Activated gamma-delta T cell treated with Interleukin-2 at 50 U/mL for 16 hours (primary cell): ENCODE results near the gene COL8A1.

Experiments
- DNase-seq: peaks from one replicate; pipeline ENCODE4 v3.0.0-alpha.2; 2020

COL8A1 gene

GRCh38 chr3:99765042-99765942 is 126.9 kb downstream of the COL8A1 start:
- no peak for DNase-seq

DNA sequence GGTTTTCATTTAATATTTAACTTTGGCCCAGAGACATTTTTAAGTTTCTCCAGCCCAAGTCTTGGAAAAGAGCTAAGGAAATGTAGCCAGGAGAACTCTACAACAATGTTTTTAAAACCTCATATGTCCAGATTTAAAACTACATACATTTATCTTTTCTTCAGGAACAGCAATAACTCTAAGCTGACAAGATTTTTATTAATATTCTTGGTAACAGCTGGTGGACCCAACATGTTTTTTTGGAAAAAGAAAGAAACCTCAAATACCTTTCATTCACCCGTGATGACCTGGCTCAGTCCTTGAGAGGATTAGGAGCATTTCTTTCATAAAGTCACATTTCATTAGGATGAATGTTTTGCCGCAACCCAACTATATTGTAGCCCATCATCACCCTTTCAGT is 128.9 kb downstream of the COL8A1 start:
- DNase-seq, result no peak

DNA sequence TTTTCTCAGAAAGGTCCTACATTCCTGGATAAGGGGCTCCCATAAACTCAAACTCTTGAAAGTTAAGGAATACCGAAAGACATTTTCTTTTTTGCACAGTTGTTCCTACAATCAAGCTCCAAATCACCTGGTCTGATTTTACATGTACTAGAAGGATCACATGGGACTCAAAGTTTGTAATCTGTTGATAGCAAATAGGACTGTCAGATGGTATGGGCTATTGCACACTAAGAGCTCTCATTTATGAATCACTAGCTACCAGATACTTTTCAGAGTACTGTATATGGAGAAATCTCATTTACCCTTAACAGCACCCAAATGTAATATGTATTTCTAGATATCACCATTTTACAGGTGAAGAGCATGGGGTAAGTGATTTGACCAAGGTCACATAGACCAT is 129.7 kb downstream of the COL8A1 start:
- no peak for DNase-seq

GRCh38 chr3:99768808-99769501 is 130.6 kb downstream of the COL8A1 start:
- DNase-seq, result no peak

- DNase-seq, result no peak
These were observed 133.8 kb downstream of the COL8A1 start for GRCh38 chr3:99772171-99772570.

DNA sequence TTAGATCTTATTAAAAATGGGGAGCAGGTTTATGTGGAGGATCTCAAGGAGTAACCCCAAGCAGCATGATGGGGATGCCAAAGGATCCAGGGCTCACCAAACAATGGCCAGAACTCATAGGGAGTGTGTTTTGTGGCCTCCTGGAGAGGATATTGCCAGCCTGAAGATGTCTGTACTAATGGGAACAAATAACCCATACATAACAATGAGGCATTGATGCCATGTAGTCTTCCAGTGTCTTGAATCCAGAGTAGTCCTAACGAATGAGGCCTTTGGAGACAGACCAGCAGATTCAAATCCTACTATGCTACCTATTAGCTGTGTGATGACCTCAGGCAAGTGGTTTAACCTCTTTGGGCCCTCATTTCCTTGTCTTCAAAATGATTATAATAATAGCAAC is 134.3 kb downstream of the COL8A1 start:
- DNase-seq, result no peak

- DNase-seq, result no peak
These were observed 136.1 kb downstream of the COL8A1 start for GRCh38 chr3:99774467-99774866.

- DNase-seq, result no peak
These were observed 138.3 kb downstream of the COL8A1 start for GRCh38 chr3:99776516-99777209.

- no peak for DNase-seq
These were observed 138.8 kb downstream of the COL8A1 start for GRCh38 chr3:99777210-99777549.

DNA sequence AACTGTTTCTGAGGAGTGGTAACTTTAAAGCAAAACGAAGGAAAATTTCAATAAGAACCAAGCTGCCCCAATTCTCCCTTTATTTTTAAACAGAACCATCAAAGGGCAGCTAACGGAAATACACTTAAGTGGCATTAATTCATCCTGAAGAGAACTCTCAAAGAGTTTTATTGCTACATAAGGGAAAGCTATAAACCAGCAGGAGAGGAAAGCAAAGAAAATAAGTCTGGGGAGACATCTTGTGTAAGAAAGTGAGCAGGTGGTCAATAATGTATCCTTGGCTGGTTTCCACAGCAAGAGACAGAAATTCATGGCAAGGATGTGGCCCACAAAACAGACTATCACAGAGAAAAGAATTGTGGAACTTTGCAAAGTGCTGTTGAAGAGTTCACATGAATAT is 139.3 kb downstream of the COL8A1 start:
- no peak for DNase-seq

- no peak for DNase-seq
These were observed 142.4 kb downstream of the COL8A1 start for GRCh38 chr3:99780749-99781148.

- no peak for DNase-seq
These were observed 143.4 kb downstream of the COL8A1 start for GRCh38 chr3:99781761-99782160.

- no peak for DNase-seq
These were observed 144.7 kb downstream of the COL8A1 start for GRCh38 chr3:99783011-99783573.

- DNase-seq, result no peak
These were observed 150.8 kb downstream of the COL8A1 start for GRCh38 chr3:99789011-99789721.

GRCh38 chr3:99794485-99794884 is 156.1 kb downstream of the COL8A1 start:
- DNase-seq, result no peak

- no peak for DNase-seq
These were observed 157.2 kb downstream of the COL8A1 start for GRCh38 chr3:99795573-99795972.

DNA sequence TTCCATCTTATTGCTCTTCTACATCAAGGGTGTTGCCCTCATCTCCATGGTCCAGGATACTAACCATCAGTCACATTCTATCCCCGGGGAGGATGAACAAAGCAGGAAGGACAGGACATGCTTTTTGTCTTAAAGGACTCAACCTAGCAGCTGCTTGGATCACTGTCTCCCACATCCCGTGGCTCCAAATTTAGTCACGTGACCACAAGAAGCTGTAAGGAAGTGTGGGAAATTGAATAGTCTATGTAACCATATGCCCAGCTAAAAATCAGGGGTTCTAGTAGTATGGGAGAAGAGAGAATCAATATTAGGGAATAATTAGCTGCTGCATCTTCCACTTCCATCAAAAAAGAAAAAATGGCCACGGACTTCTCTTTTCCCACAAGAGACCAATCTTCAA is 161.0 kb downstream of the COL8A1 start:
- no peak for DNase-seq

- DNase-seq, result no peak
These were observed 164.9 kb downstream of the COL8A1 start for GRCh38 chr3:99803297-99803696.

DNA sequence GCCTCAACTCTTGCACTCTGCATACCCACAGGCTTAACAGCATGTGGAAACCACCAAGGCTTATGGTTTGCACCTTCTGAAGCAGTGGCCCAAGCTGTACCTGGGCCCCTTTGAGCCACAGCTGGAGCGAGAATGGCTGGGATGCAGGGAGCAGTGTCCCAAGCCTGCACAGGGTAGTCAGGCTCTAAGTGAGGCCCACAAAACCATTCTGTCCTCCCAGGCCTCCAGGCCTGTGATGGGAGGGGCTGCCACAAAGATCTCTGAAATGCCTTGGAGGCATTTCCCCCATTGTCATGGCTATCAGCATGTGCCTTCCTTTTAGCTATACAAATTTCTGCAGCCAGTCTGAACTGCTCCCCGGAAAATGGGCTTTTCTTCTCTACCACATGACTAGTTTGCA is 166.8 kb downstream of the COL8A1 start:
- no peak for DNase-seq

- peak; percentile 34 for DNase-seq
These were observed 169.9 kb downstream of the COL8A1 start for GRCh38 chr3:99808163-99808794.

- no peak for DNase-seq
These were observed 171.2 kb downstream of the COL8A1 start for GRCh38 chr3:99809565-99809964.

GRCh38 chr3:99810403-99810802 is 172.0 kb downstream of the COL8A1 start:
- no peak for DNase-seq
